Astrocyte (in vitro differentiated cells and primary cell): Measurements from ENCODE around the gene MLXIP. TPM values are rescaled to one million over a fixed set of nuclear protein-coding genes. Genes with fewer than 3 reads are reported as not detected.
A peak's percentile ranks its signal among the peaks of the same experiment; 100 is the strongest.
"Not testable (repeated sequence)": the region's sequence is repeated elsewhere in the genome, so short reads cannot be mapped to it uniquely, and the experiment has no call there.

Experiments
- DNase-seq: peaks from one replicate; pipeline ENCODE4 v3.0.0-alpha.2; 2010; ENCODE audit warnings: low read depth
- FAIRE-seq: peaks from 2 replicates; lab custom pipeline; 2011; peaks lifted over from hg19 to GRCh38; lab: Jason Lieb, UNC
- H2AFZ ChIP-seq: 2 replicates; pipeline ENCODE4 v1.6.0; 2012; ENCODE audit warnings: low read depth, low read length, inconsistent platforms
- H3K27ac ChIP-seq: 2 replicates; pipeline ENCODE4 v1.5.1; 2011; ENCODE audit warnings: low read depth, low read length, inconsistent platforms
- H3K27me3 ChIP-seq: 2 replicates; pipeline ENCODE4 v1.6.0; 2011; ENCODE audit warnings: low read length, inconsistent platforms; ENCODE audit not compliant: insufficient read depth
- H3K36me3 ChIP-seq: 2 replicates; pipeline ENCODE4 v1.5.1; 2011; ENCODE audit warnings: low read length, inconsistent platforms; ENCODE audit not compliant: insufficient read depth
- H3K4me1 ChIP-seq: 2 replicates; pipeline ENCODE4 v1.5.1; 2011; ENCODE audit warnings: low read length, inconsistent platforms; ENCODE audit not compliant: insufficient read depth
- H3K4me2 ChIP-seq: 2 replicates; pipeline ENCODE4 v1.6.0; 2012; ENCODE audit warnings: low read length, inconsistent platforms
- H3K4me3 ChIP-seq: 2 replicates; pipeline ENCODE4 v1.5.1; 2011; ENCODE audit warnings: low read depth, mild to moderate bottlenecking, low read length, inconsistent platforms; ENCODE audit not compliant: insufficient read depth
- H3K79me2 ChIP-seq: 2 replicates; pipeline ENCODE4 v1.6.0; 2012; ENCODE audit warnings: mild to moderate bottlenecking, low read length, inconsistent platforms; ENCODE audit not compliant: insufficient read depth
- H3K9ac ChIP-seq: 2 replicates; pipeline ENCODE4 v1.6.0; 2012; ENCODE audit warnings: mild to moderate bottlenecking, low read length, inconsistent platforms
- H3K9me3 ChIP-seq: 2 replicates; pipeline ENCODE4 v1.5.1; 2012; ENCODE audit warnings: low read depth, mild to moderate bottlenecking, low read length, inconsistent platforms; ENCODE audit not compliant: insufficient read depth
- H4K20me1 ChIP-seq: 2 replicates; pipeline ENCODE4 v1.6.0; 2012; ENCODE audit warnings: low read length, inconsistent platforms; ENCODE audit not compliant: insufficient read depth
- H3K27ac Mint-ChIP-seq: one replicate; pipeline ENCODE4 v1.8.0; 2021; ENCODE audit warnings: mild to moderate bottlenecking, mixed read lengths; ENCODE audit not compliant: unreplicated experiment
- H3K27me3 Mint-ChIP-seq: one replicate; pipeline ENCODE4 v1.8.0; 2021; ENCODE audit warnings: low read depth, mixed read lengths; ENCODE audit not compliant: unreplicated experiment
- H3K36me3 Mint-ChIP-seq: one replicate; pipeline ENCODE4 v1.8.0; 2021; ENCODE audit warnings: low read depth, mixed read lengths; ENCODE audit not compliant: unreplicated experiment
- H3K4me1 Mint-ChIP-seq: one replicate; pipeline ENCODE4 v1.8.0; 2021; ENCODE audit warnings: low read depth, mixed read lengths; ENCODE audit not compliant: unreplicated experiment
- H3K4me3 Mint-ChIP-seq: one replicate; pipeline ENCODE4 v1.8.0; 2021; ENCODE audit warnings: mild to moderate bottlenecking, moderate library complexity, mixed read lengths; ENCODE audit not compliant: unreplicated experiment
- H3K9me3 Mint-ChIP-seq: one replicate; pipeline ENCODE4 v1.8.0; 2021; ENCODE audit warnings: mild to moderate bottlenecking, mixed read lengths; ENCODE audit not compliant: unreplicated experiment
- EZH2 ChIP-seq: IDR thresholded peaks from 2 replicates; pipeline ENCODE4 v1.6.1; 2012; ENCODE audit warnings: mild to moderate bottlenecking, low read length, inconsistent platforms; ENCODE audit not compliant: insufficient read depth
- total RNA-seq: library from RNA; stranded (reverse); gene quantifications from 2 replicates; pipeline ENCODE4 v1.2.1, GENCODE V29; 2021
- TF ChIP-seq, protein P1 (sequence below): IDR thresholded peaks from 2 replicates; pipeline ENCODE4 v1.5.1; 2011; ENCODE audit warnings: low read depth, mild to moderate bottlenecking, inconsistent platforms, low read length, moderate library complexity; ENCODE audit not compliant: insufficient read depth

The MLXIP gene
- total RNA-seq, 1 donor from 2014 or later, result 62.5 TPM

DNA sequence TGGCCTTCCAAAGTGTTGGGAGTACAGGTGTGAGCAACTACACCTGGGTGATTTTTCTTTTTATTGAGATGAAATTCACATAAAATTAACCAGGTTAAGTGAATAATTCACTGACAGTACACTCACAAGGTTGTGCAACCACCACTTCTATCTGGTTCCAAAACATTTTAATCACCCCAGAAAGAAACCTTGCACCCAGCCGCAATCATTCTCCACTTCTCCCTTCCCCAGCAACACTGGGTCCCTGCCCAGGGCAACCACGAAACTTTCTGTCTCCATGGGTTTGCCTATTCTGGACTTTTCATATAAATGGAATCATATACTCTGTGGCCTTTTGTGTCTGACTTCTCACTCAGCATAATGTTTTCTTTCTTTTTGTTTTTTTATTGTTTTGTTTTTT, 26.3 kb upstream of the MLXIP start:
- no peak overlapping the region for H3K4me2 ChIP-seq
- peaks cover 11% of the 10 kb centered on the region for H3K4me1 Mint-ChIP-seq
- H3K79me2 ChIP-seq, result no peaks in the 10 kb centered on the region
- H3K27me3 ChIP-seq, result no peaks in the 10 kb centered on the region
- peaks cover 2% of the 10 kb centered on the region for H3K4me1 ChIP-seq
- no peak overlapping the region for H3K4me3 Mint-ChIP-seq
- H3K9me3 Mint-ChIP-seq, result no peaks in the 10 kb centered on the region
- H3K9ac ChIP-seq, result no peak overlapping the region
- no peaks in the 10 kb centered on the region for H3K9me3 ChIP-seq
- no peak overlapping the region for H3K27ac ChIP-seq
- no peak overlapping the region for H3K27ac Mint-ChIP-seq
- no peaks in the 10 kb centered on the region for H4K20me1 ChIP-seq
- H3K36me3 ChIP-seq, result no peaks in the 10 kb centered on the region
- no peak overlapping the region for H2AFZ ChIP-seq
- peaks cover 7% of the 10 kb centered on the region for H3K36me3 Mint-ChIP-seq
- no peak overlapping the region for H3K4me3 ChIP-seq
- FAIRE-seq, result no peak
- no peaks in the 10 kb centered on the region for H3K27me3 Mint-ChIP-seq
- DNase-seq, result peak; percentile 39
- TF ChIP-seq EZH2, result no peak
- TF ChIP-seq, protein P1, sequence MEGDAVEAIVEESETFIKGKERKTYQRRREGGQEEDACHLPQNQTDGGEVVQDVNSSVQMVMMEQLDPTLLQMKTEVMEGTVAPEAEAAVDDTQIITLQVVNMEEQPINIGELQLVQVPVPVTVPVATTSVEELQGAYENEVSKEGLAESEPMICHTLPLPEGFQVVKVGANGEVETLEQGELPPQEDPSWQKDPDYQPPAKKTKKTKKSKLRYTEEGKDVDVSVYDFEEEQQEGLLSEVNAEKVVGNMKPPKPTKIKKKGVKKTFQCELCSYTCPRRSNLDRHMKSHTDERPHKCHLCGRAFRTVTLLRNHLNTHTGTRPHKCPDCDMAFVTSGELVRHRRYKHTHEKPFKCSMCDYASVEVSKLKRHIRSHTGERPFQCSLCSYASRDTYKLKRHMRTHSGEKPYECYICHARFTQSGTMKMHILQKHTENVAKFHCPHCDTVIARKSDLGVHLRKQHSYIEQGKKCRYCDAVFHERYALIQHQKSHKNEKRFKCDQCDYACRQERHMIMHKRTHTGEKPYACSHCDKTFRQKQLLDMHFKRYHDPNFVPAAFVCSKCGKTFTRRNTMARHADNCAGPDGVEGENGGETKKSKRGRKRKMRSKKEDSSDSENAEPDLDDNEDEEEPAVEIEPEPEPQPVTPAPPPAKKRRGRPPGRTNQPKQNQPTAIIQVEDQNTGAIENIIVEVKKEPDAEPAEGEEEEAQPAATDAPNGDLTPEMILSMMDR, result no peak

DNA sequence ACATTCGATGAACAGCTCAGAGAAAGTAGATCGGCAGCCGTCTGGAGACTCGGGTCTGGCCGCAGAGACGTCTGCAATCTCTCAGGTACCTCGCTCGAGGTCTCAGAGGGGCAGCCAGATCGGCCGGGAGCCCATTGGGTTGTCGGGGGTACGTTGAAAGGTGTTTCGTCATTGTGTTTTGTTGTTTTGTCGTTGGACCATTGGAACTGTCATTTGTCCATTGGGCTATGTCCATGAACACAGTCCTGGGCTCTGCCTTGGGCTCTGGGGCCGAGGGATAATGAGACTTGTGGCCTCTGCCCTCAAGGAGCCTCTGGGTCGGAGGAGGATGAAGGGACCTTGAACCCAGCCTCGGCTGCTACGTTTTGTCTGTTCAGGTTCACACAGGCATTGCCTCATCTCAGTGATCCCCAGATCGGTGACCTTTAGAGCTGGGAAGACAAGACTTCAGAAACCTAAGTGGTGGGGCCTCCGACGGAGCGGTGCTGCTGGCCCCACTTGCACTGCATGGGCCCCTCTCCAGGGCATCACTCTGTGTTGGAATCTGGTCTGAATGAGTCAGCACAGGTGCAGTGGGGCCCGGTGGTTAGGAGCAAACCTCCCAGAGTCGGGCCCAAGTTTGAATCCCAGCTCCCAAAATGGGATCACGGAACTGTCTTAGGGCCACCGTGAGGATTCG, 23.6 kb upstream of the MLXIP start:
- Mint-ChIP-seq H3K27me3 (no peaks in the 10 kb centered on the region), H3K27ac (no peak overlapping the region), H3K4me1 (peaks cover 9% of the 10 kb centered on the region), H3K4me3 (peak overlapping the region; percentile 36), H3K36me3 (peaks cover 20% of the 10 kb centered on the region), H3K9me3 (no peaks in the 10 kb centered on the region)
- TF ChIP-seq EZH2, result no peak
- TF ChIP-seq, protein P1, result no peak
- Histone ChIP-seq H3K79me2 (no peaks in the 10 kb centered on the region), H2AFZ (no peak overlapping the region), H3K27ac (no peak overlapping the region), H4K20me1 (no peaks in the 10 kb centered on the region), H3K27me3 (no peaks in the 10 kb centered on the region), H3K9ac (no peak overlapping the region), H3K9me3 (no peaks in the 10 kb centered on the region), H3K4me3 (no peak overlapping the region), H3K4me1 (no peaks in the 10 kb centered on the region), H3K4me2 (no peak overlapping the region), H3K36me3 (no peaks in the 10 kb centered on the region)
- no peak for DNase-seq
- no peak for FAIRE-seq

DNA sequence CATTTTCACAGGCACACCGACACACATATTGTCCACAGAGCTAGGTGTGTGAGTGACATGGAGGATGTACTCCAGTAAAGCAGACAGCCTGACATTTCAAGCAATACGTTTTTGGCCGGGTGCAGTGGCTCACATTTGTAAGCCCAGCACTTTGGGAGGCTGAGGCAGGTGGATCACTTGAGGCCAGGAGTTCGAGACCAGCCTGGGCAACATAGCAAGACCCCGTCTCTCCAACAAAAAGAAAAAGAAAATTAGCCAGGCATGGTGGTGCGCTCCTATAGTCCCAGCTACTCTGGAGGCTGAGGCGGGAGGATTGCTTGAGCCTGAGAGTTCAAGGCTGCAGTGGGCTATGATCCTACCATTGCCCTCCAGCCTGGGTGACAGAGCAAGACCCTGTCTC, 22.1 kb upstream of the MLXIP start:
- not testable (repeated sequence) for H3K27me3 ChIP-seq, DNase-seq, H3K27ac ChIP-seq, H3K9me3 Mint-ChIP-seq, H3K4me1 ChIP-seq, H3K9ac ChIP-seq, H3K36me3 ChIP-seq, H3K27ac Mint-ChIP-seq, H3K4me1 Mint-ChIP-seq, H2AFZ ChIP-seq, H4K20me1 ChIP-seq, H3K9me3 ChIP-seq, H3K4me3 Mint-ChIP-seq, H3K27me3 Mint-ChIP-seq, H3K4me3 ChIP-seq, H3K79me2 ChIP-seq, FAIRE-seq, H3K4me2 ChIP-seq
- H3K36me3 Mint-ChIP-seq, result peaks cover 25% of the 10 kb centered on the region
